Body of pancreas (tissue), 4 donors: ENCODE data around the gene PBX3. TPM values are rescaled to one million over a fixed set of nuclear protein-coding genes. Genes with fewer than 3 reads are reported as not detected.

Experiments
- ATAC-seq: fragments of 150-250 bp; one replicate; pipeline ENCODE4 v1.9.1; 2016
- DNase-seq, 4 donors: peaks; one replicate each; pipeline ENCODE4 v3.0.0-alpha.2; 2019
- H3K27ac ChIP-seq, 4 donors: fragments of 200-600 bp; sonication (generic); 1 replicate in 3 of 4; 2 replicates in 1 of 4; pipeline versions ENCODE4 v1.5.1 to v1.6.1; 2016 to 2019; ENCODE audit warnings: mild to moderate bottlenecking in 1 of 4, mixed read lengths in 1 of 4, moderate library complexity in 1 of 4
- H3K27me3 ChIP-seq, 2 donors: fragments of 200-600 bp; sonication (generic); one replicate each; pipeline ENCODE4 v1.6.0; 2016; ENCODE audit warnings: mild to moderate bottlenecking in 1 of 2
- H3K36me3 ChIP-seq, 2 donors: fragments of 200-600 bp; sonication (generic); replicated peaks in 1 of 2; 2 replicates each; pipeline ENCODE4 v1.5.1; 2016; ENCODE audit warnings: low read depth in 2 of 2; ENCODE audit not compliant: insufficient read depth in 1 of 2
- H3K4me1 ChIP-seq: fragments of 200-600 bp; sonication (generic); one replicate; pipeline ENCODE4 v1.6.0; 2016
- H3K4me3 ChIP-seq, 2 donors: fragments of 200-600 bp; sonication (generic); 1 replicate in 1 of 2; 2 replicates in 1 of 2; pipeline ENCODE4 v1.5.1; 2016 to 2019
- H3K9me3 ChIP-seq, 3 donors: fragments of 200-600 bp; sonication (generic); 1 replicate in 2 of 3; 2 replicates in 1 of 3; pipeline ENCODE4 v1.5.1; 2016
- CTCF ChIP-seq, 7 experiments: fragments of 450-650 bp in 4 of 7; fragments of 200-600 bp in 3 of 7; sonication (generic) in 3 of 7; IDR thresholded peaks; one replicate each; pipeline ENCODE4 v1.5.1; 2016 to 2019; ENCODE audit warnings: antibody characterized with exemption in 7 of 7
- POLR2A ChIP-seq, 3 donors: fragments of 450-650 bp; IDR thresholded peaks; one replicate each; pipeline ENCODE4 v1.6.1; 2016; ENCODE audit warnings: antibody characterized with exemption in 3 of 3, mild to moderate bottlenecking in 2 of 3
- WGBS, 2 donors: methylation state at CpG; one replicate each; pipeline ENCODE4 v1.1.5; 2017; 5-methylcytosine and 5-hydroxymethylcytosine counted together
- intact Hi-C: fragments of 100-400 bp; cut with DNase I; formaldehyde crosslinking; loops from one replicate; pipeline ENCODE4 v1.15.1; 2023
- total RNA-seq, 2 donors: library from RNA; depleted of rRNA; stranded (reverse); fragments of >200 nt; gene quantifications; one replicate each; pipeline ENCODE4 v1.1.0, GENCODE V29; 2016

The PBX3 gene
- total RNA-seq, 2 donors from 2014 or later = 12.5 to 36.3 TPM

GRCh38 chr9:125811002-125811401 is 63.8 kb downstream of the PBX3 start:
- ATAC-seq (no peak), DNase-seq (no peak)
- no peaks in the 10 kb centered on the region for H3K4me1 ChIP-seq
- no peak overlapping the region for H3K27ac ChIP-seq
- no peaks in the 10 kb centered on the region for H3K9me3 ChIP-seq
- 84 to 85% methylated on average over 3 of the region's 3 CpGs for WGBS, 2 donors
- intact Hi-C loops = no loop called here
- no peaks in the 10 kb centered on the region for H3K36me3 ChIP-seq
- no peaks in the 10 kb centered on the region for H3K27me3 ChIP-seq
- no peak for TF ChIP-seq POLR2A (IDR thresholded peaks at IDR 0.05)
- TF ChIP-seq CTCF (IDR thresholded peaks at IDR 0.05) = no peak
- no peak overlapping the region for H3K4me3 ChIP-seq

- TF ChIP-seq CTCF (IDR thresholded peaks at IDR 0.05) (no peak), POLR2A (IDR thresholded peaks at IDR 0.05) (no peak)
- WGBS, 2 donors = 89 to 92% methylated on average over 6 of the region's 6 CpGs
- no peak for DNase-seq
Observed at GRCh38 chr9:125812403-125812802, 65.2 kb downstream of the PBX3 start.

GRCh38 chr9:125815568-125815967 is 68.4 kb downstream of the PBX3 start:
- 60 to 65% methylated on average over 1 of the region's 1 CpG for WGBS, 2 donors

More at GRCh38 chr9:125812403-125812802, 65.2 kb downstream of the PBX3 start:
- Histone ChIP-seq H3K9me3 (no peaks in the 10 kb centered on the region), H3K4me1 (no peaks in the 10 kb centered on the region), H3K36me3 (no peaks in the 10 kb centered on the region), H3K4me3 (no peak overlapping the region), H3K27me3 (no peaks in the 10 kb centered on the region), H3K27ac (no peak overlapping the region)
- no peak for ATAC-seq
- intact Hi-C loops = no loop called here

GRCh38 chr9:125816321-125816720 is 69.1 kb downstream of the PBX3 start:
- ATAC-seq (no peak), DNase-seq (no peak)
- intact Hi-C loops = no loop called here
- H3K4me1 ChIP-seq = no peaks in the 10 kb centered on the region
- TF ChIP-seq CTCF (IDR thresholded peaks at IDR 0.05) = no peak
- H3K36me3 ChIP-seq = no peaks in the 10 kb centered on the region
- H3K9me3 ChIP-seq = no peaks in the 10 kb centered on the region
- no peak overlapping the region for H3K27ac ChIP-seq
- WGBS, 2 donors = 96 to 97% methylated on average over 5 of the region's 5 CpGs
- H3K27me3 ChIP-seq = no peaks in the 10 kb centered on the region
- no peak overlapping the region for H3K4me3 ChIP-seq

More at GRCh38 chr9:125815568-125815967, 68.4 kb downstream of the PBX3 start:
- Histone ChIP-seq H3K9me3 (no peaks in the 10 kb centered on the region), H3K27me3 (no peaks in the 10 kb centered on the region), H3K36me3 (no peaks in the 10 kb centered on the region), H3K27ac (peak overlapping the region in 2 of 4 donors; percentile 8 to 36), H3K4me1 (no peaks in the 10 kb centered on the region), H3K4me3 (no peak overlapping the region)
- TF ChIP-seq POLR2A (IDR thresholded peaks at IDR 0.05) (no peak), CTCF (IDR thresholded peaks at IDR 0.05) (no peak)
- intact Hi-C loops = no loop called here
- DNase-seq (peak in 1 of 4 donors; percentile 8), ATAC-seq (peak; percentile 55)

GRCh38 chr9:125820100-125820804 is 73.1 kb downstream of the PBX3 start:
- Histone ChIP-seq H3K4me3 (no peak overlapping the region), H3K27ac (peak overlapping the region in 1 of 4 donors; percentile 6), H3K36me3 (no peaks in the 10 kb centered on the region), H3K27me3 (no peaks in the 10 kb centered on the region), H3K4me1 (no peaks in the 10 kb centered on the region), H3K9me3 (no peaks in the 10 kb centered on the region)
- ATAC-seq (no peak), DNase-seq (no peak)
- intact Hi-C loops = no loop called here
- TF ChIP-seq POLR2A (IDR thresholded peaks at IDR 0.05) = no peak
- no peak for TF ChIP-seq CTCF (IDR thresholded peaks at IDR 0.05)
- 51 to 52% methylated on average over 4 of the region's 4 CpGs for WGBS, 2 donors
